Hematopoietic multipotent progenitor cell (in vitro differentiated cells): Measurements from ENCODE around the gene CPLX3. TPM values are rescaled to one million over a fixed set of nuclear protein-coding genes. Genes with fewer than 3 reads are reported as not detected.
A peak's percentile ranks its signal among the peaks of the same experiment; 100 is the strongest.

ENCODE experiments used
- DNase-seq, 3 donors: peaks; one replicate each; pipeline ENCODE4 v3.0.0-alpha.2; 2011 to 2015; ENCODE audit warnings: low read depth in 2 of 3, low spot score in 2 of 3
- total RNA-seq: library from RNA; depleted of rRNA; stranded (reverse); fragments of >200 nt; gene quantifications from one replicate; pipeline ENCODE4 v1.2.3, GENCODE V29; 2012

Gene CPLX3
- total RNA-seq, 1 donor, result not detected

DNA sequence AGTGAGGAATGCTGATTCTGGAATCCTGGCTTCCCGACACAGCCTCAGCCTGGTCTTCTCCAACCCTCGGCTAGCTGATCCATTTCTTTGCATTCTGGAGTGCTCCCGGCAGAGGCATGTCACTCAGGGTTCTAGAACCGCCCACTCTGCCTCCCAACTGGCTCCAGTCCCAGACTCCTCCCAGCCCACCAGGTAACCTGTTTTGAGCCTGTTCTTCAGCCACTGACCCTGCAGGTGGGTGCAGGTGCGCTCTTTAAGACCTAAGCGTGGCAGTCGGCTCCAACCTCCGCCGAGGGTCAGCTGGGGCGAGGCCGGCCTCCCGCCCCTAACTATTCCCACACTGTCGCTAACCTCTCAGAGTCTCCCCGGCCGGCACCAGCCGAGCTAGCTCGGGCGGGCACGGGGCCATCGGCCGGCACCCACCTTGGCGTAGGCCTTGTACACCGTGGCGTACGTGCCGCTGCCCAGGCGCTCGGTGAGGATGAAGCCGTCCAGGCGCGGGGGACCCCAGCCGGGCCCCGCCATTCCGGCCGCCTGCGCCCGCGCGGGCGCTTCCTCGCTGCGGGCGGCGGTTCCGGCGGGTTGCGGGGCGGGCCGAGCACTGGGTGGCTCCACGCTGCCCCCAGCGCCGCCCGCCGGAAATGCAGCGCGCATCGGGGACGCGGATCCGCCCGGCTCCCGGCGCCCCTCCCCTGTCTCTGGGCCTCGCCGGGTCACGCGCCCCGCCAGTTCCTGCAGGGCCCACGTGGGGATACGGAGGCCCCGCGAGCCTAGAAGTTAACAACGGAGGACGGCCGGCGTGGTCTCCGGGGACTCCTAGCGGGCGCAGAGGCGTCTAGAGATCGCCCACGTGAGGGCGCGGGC is 16.4 kb downstream of the CPLX3 start, which contains the start of gene ULK3:
ULK3 (minus strand) TSS at position 576 of the 864 bp plus-strand sequence; CDS start at position 525, 51 bp downstream.
- peak; percentile 82 to 95 (median 94) for DNase-seq

DNA sequence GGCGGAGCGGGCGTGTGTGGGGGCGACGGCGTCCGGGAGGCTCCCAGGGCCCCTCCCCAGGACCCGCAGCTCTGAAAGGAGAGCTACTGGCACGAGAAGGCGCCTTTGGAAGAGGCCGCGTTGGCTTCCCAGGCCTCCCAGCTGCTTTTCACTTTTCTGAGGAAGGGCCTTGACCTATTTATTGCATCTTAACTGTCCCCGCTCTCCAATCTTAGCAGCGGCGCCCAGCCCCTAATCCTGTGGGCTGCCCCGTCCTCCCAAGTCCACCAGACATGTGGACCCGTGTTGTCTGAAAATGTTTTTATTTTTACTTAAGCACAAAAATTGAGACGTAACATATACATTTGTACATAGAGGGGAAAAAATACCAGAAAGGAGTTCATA is 17.0 kb downstream of the CPLX3 start:
- no peak for DNase-seq

DNA sequence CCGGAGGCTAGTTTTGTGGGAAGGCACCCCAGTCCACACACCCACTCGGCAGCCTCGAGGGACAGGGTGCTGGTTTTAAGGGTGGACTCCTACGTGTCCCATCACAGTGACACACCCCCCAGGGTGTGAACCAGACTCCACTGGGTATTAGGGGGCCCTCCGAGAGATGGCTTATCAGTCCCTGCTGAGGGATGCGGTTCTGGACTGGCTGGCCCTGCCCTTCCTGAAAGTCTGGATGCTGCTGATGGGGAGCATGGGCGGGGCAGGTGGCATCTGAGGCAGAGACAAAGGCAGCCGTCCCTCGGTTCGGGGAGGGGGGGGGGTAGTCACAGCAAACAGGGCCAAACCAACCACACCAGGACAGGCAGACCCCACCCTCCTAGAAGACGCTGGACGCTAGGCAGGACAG is 17.5 kb downstream of the CPLX3 start:
- DNase-seq, result no peak

DNA sequence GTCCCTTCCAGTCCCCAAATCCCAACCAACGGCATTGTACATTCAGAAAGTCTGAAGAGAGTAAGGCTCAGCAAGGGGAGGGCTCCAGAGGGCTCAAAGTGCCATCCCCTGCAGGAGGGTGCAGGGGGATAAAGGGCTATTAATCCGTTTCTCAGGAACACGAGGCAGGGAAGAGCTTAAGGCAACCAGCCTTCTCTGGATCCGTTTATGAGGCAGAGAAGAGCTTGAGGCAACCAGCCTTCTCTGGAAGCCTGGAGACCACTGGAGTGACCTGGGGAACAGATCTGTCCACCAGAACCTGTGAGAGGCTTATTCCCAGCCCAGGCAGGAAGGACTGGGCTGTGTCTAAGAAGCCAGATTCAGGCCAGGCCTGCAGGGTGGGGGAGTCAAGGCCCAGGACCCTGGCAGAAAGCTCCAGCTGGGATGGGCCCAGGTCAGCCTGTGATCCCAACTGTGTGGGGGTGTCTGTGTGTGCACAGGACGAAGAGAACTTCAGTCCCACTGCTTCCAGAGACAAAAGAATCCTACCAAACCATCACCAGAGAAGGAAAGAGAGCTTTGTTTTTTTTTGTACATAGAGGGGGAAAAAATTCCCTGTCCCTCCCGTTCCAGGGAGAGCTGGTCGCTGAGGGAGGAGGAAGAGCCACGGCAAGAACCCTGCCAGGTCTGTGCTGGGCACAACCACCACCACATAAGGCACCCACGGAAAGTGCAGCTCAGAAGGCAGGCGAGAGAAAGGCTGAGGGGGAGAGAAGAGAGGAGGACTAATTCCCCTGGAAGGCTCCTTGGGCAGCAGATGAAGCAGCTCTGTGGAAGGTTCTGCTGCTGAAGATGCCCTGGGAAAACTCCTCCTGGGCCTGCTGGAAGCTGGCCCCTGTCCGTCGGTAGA is 18.1 kb downstream of the CPLX3 start:
- DNase-seq, result no peak

DNA sequence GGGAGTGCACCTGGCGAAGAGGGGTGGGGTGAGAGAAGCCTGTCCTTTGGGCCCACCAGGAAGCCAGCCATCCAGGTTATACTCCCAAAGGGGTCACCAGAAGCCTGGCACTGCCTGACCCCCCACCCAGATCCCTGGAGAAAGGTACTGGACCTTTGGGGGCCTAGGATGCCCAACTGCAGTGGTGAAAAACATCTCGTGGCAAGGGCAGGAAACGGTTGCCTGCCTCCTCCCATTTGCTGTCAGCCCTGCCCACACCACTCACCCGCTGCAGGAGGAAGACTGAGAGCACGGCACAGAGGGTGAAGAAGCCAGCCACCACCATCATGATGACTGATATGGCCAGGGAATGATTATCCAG is 18.8 kb downstream of the CPLX3 start:
- peak in 2 of 3 donors; percentile 29 to 52 for DNase-seq

DNA sequence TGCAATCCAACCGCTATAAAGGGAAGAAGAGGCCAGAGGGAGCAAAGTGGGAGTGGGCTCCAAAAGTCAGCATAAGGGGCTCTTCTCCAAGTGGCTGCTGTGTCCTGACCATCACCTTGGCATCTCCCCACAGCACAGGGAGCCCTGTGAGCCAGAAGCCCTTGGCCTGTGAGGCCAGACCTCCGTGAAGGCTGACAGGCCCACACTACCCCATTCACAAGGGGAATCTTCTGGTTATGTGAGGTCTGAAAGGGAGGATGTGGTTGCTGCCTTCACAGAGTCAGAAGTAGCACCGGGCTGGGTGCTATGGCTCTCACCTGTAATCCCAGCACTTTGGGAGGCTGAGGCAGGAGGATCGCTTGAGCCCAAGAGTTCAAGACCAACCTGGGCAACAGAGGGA is 19.2 kb downstream of the CPLX3 start:
- DNase-seq, result no peak

DNA sequence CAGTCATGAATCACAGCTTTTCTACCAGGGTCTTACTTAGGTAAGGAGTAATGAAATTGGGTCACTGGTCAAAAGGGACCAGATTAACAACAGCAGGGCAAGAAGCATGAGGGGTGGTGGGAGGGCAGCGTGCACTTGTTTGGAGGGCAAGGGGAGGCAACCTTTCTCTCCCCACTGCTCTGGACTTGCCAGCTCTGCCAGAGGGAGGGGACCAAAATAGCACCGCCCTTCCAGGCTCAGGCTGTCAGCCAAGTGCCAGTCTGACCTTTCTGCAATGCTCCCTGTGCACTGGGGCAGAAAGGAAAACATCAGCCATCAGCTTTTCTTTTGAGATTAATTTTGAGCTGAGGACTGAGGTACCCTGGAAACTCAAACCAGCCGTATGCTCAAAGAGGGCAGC is 21.0 kb downstream of the CPLX3 start:
- DNase-seq, result no peak

DNA sequence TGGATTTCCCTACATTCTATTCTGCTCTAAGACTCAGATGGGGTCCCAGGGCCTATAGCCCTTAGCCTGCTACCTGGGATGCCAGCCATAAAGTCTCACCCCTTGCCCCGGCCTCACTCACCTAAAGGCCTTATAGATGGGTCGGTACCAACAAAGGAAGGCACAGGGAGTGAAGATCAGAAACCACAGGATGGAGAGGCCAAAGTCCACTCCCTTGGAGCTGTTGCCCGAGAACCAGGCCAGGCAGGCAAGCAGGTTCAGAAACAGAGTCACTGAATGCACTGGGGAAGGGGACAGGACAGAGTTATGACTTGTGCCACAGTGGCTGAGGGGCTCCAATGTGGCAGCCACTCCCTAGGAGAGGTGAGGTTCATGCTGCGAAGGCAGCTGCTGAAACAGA is 24.0 kb downstream of the CPLX3 start:
- no peak for DNase-seq

DNA sequence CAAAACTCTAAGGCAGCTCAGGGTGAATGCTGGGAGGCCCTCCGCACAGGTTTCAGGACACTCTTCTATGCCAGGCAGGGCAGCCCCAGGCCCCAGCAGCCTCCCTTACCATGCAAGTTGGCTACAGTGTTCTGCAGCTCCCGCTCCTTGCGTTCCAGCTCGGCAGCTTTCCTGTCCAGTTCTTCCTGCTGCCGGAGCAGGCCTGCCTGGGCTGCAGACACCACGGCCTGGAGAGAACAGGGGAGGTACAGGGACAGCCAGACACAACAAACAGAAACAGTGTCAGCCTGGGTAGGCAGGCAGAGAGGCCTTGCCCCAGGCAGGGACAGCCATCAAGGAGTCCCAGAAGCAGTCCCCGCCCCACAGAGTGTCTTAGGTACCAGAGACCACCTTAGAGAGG is 25.5 kb downstream of the CPLX3 start:
- no peak for DNase-seq

DNA sequence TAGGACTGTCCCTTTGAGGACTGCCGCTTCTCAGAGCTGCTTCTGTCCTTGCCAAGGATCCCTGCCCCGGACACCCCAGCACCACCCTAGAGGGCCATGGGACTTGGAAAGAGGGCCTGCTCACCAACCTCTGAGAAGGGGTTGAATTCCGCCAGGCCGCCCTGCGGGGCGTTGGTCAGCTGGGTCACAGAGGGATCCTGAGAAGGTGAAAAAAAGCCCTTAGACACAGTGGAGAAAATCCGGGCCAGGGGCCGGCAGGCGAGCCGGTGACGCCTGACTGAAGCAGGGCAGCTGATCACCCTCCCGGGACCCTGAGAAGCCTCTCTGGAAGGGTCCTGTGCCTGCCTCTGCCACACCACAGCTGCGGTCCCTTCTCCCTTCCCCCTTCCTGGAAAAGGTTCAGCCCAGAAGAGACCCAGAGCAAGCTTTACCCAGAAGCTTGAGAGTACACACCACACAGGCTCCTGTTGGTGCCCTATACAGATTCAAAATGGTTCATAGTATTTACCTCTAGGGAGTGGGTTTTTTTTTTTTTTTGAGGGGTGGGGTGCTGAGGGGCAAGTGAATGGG is 28.1 kb downstream of the CPLX3 start:
- no peak for DNase-seq

DNA sequence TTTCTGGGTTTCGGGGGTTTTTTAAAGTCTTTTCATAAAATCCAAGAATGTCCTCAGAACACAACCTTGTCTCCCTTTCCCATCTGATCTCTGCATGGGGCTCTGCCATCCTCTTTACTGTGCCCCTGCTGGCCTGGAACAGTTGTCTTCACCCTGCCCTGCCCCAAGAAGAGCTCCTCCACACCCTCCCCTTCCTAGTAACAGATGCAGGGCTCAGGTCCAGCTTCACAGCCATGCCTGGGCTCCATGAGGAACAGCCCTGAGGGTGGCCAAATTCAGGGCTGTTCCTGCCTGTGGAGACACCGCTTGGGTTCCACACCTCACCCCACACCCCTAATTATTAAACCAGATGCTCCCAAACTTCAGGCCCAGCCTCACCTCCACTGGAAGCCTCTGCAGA is 29.4 kb downstream of the CPLX3 start:
- DNase-seq, result no peak

DNA sequence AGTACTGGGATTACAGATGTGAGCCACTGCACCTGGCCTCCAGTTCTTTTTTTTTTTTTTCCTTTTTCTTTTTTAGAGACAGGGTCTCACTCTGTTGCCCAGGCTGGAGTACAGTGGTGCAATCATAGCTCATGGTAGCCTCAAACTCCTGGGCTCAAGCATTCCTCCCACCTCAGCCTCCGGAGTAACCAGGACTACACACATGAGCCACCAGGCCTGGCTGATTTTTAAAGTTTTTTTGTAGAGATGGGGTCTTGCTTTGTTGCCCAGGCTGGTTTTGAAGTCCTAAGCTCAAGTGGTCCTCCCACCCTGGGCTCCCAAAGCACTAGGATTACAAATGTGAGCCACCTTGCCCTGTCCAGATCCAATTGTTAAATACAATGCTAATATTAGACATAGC is 30.1 kb downstream of the CPLX3 start:
- no peak for DNase-seq

DNA sequence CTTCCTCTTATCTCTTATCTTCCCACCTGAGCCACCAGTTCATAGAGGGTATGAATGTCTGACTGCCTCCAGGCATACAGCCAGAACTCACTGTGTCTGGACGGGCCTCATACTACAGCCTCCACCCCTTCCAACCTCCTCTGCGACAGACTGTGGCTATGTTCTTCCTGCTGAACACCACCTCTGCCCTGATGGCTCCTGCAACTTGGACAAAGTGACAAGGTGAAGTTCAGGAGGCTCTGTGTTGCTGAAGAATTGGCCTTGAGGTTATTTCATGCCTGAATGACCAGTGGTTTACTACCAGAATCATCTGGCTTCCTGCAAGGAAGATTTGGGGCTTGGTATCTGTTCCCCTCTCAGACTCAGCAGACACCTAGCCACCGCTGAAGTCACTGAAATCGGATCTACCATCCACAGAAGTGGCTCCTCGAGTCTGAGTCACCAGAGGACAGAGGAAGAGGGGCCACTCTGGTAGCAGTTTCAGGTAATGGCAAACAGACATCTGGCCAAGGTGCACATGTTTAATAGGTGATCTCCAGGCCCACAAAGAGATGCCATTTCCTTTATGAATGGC is 30.7 kb downstream of the CPLX3 start:
- no peak for DNase-seq

DNA sequence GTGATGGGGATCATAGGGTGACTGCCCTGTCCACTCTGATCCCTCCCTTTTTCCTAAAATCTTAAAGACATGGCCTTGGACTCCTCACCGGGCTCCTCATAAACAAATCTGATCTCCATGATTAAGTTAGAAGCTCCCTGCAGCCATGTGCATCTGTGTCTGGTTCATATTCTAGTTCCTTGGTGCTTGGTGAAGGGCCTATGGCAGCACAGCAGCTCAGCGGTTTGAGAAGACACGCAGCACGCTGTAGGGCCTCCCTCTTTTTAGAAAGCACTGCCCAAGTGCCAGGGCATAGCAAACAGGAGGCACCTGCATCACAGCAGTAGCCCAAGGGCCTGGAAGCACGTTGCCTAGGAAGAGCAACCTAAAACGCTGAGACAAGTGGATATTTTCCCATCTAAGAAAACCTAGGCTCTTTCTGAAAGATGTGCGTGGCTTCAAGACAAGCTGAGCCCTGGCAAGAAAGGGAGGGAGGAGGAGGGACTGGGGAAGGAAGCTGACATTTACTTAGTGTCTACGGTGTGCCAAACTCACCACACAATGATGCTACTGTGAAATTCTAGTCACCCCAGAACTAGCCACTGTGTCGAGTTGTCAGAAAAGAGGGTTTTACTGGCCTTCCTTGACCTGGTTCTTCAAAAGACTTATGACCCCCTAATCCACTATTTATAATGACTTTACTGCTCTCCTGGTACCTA is 31.4 kb downstream of the CPLX3 start:
- no peak for DNase-seq

DNA sequence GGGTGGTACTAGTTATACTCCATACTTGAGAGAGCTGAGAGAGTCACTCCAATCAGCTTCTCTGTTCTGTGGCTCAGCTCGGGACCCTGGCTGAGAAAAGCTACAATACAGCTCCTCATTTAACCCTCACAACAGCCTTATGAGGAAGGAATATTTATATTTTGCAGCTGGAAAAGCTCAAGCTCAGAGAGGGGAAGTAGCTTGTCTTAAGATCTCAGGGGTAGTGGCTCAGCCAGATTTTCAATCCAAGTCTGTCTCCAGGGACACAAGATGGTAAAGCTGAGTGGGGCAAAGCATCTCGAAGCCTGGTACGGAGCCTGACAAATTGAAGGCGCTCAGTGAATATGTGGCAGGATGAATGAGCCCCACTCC is 31.9 kb downstream of the CPLX3 start:
- DNase-seq, result no peak

DNA sequence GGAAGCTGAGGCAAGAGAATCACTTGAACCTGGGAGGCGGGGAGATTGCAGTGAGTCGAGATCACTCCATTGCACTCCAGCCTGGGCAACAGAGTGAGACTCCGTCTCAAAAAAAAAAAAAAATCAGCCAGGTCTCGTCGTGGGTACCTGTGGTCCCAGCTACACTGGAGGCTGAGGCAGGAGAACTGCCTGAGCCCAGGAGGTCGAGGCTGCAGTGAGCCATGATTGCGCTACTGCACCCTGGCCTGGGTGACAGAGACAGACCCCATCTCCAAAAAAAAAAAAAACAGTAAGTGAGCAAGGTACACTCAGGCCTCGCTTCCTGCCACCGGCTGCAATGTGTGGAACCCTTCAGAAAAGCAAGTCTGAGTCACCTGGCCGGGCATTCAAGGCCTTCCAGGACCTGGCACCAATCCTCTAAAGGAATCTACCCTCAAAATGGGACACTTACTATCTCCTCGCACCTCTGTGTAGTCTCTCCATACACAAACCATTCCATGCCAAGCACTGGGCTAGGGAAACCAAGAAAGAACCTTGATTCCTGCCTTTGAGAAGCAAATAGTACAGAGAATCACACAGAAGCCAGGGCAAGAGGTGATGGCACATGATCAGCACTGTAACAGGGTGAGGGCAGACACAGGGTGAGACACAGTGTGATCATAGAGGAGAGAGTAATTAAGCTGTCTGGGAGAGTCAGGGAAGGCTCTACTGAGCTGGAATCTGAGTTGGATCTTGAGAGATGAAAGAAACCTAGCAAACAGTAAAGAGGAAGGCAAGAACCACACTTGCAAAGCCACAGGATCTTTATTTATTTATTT is 37.0 kb downstream of the CPLX3 start:
- no peak for DNase-seq

DNA sequence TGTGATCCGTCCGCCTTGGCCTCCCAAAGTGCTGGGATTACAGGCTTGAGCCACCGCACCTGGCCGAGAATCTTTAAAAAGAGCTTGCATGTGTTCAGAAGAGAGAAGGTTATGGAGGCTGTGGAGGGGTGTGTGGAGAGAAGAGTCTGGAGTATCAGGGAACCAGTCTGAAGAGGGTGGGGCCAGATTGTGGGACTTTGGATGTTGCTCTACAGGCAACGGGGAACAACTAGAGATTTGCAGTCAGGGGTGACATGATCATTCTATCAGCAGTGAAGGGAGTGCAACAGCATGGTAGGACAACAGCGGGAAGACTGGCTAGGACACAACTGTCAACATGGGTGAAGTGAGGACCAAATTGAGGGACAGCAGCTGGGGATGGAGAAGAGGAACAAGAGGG is 37.9 kb downstream of the CPLX3 start:
- DNase-seq, result no peak

DNA sequence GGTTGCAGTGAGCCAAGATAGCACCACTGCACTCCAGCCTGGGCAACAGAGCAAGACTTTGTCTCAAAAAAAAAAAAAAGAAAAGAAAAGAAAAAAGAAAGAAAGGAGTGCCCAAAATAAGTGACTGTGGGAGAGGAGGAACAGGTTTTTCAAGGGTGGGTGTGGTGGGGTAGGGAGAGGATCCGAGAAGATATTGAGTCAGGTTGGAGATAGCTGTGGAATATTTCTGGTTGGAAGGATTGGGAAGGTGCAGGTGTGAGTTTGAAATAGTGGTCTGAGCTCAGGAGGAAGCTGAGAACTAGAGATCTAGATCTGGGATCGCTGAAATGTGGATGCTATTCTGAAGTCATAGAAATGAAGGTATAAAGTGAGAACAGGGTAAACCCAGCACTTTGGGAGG is 38.9 kb downstream of the CPLX3 start:
- DNase-seq, result no peak

DNA sequence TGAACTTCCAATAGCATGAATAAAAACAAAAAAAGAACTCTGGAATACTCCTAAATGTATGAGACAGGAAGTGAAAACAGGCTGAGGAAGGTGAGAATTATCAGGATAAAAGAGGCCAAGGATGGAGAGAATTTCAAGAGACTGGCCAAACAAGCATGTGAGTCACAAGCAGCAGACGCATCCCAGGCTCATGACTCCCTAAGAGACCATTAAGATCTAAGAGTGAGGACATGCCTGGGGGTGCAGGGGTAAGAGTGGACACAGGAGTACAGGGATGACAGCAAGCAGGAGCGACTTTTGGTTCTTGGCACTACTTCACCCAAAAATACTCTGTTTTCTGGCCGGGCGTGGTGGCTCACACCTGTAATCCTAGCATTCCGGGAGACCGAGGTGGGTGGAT is 39.7 kb downstream of the CPLX3 start:
- no peak for DNase-seq
